ENCODE data around the gene NDUFA11.

Gene NDUFA11

GRCh38 chr19:5903624-5904351 lies at the start of gene NDUFA11:
Gene NDUFA11, minus strand, starts transcription at chr19:5903790. Its CDS starts 82 bp downstream, at chr19:5903708.
- no peak for DNase-seq (ENCODE audit: low read depth)

- no peak for DNase-seq (ENCODE audit: low read depth)
Measured at GRCh38 chr19:5953030-5953589, 49.5 kb upstream of the NDUFA11 start.

GRCh38 chr19:5952193-5953029 lies 48.8 kb upstream of the NDUFA11 start:
- DNase-seq (ENCODE audit: low read depth), result no peak

- no peak for DNase-seq (ENCODE audit: low read depth)
Measured at GRCh38 chr19:5951338-5951861, 47.8 kb upstream of the NDUFA11 start.

- no peak for DNase-seq (ENCODE audit: low read depth)
Measured at GRCh38 chr19:5950741-5951140, 47.2 kb upstream of the NDUFA11 start.

GRCh38 chr19:5949792-5950305 lies 46.3 kb upstream of the NDUFA11 start:
- DNase-seq (ENCODE audit: low read depth), result no peak

GRCh38 chr19:5948752-5949564 lies 45.4 kb upstream of the NDUFA11 start:
- no peak for DNase-seq (ENCODE audit: low read depth)

- peak; percentile 18 for DNase-seq (ENCODE audit: low read depth)
Measured at GRCh38 chr19:5947435-5947834, 43.8 kb upstream of the NDUFA11 start.

GRCh38 chr19:5943623-5944022 lies 40.0 kb upstream of the NDUFA11 start:
- no peak for DNase-seq (ENCODE audit: low read depth)

GRCh38 chr19:5943045-5943444 lies 39.5 kb upstream of the NDUFA11 start:
- DNase-seq (ENCODE audit: low read depth), result no peak

GRCh38 chr19:5941673-5942072 lies 38.1 kb upstream of the NDUFA11 start:
- DNase-seq (ENCODE audit: low read depth), result no peak

- no peak for DNase-seq (ENCODE audit: low read depth)
Measured at GRCh38 chr19:5940260-5941208, 36.9 kb upstream of the NDUFA11 start.

- no peak for DNase-seq (ENCODE audit: low read depth)
Measured at GRCh38 chr19:5937550-5937949, 34.0 kb upstream of the NDUFA11 start.

- DNase-seq (ENCODE audit: low read depth), result no peak
Measured at GRCh38 chr19:5936292-5936592, 32.7 kb upstream of the NDUFA11 start.

- DNase-seq (ENCODE audit: low read depth), result no peak
Measured at GRCh38 chr19:5935473-5936291, 32.1 kb upstream of the NDUFA11 start.

GRCh38 chr19:5934774-5935472 lies 31.3 kb upstream of the NDUFA11 start:
- peak; percentile 57 for DNase-seq (ENCODE audit: low read depth)

- DNase-seq (ENCODE audit: low read depth), result no peak
Measured at GRCh38 chr19:5934069-5934401, 30.4 kb upstream of the NDUFA11 start.

- no peak for DNase-seq (ENCODE audit: low read depth)
Measured at GRCh38 chr19:5933391-5934068, 29.9 kb upstream of the NDUFA11 start.
